ENCODE measurements around the gene CXCL5. TPM values are rescaled to one million over a fixed set of nuclear protein-coding genes. Genes with fewer than 3 reads are reported as not detected.

The CXCL5 gene
- total RNA-seq, 1 donor from 2014 or later: not detected

- no peak for TF ChIP-seq CTCF (IDR thresholded peaks at IDR 0.05)
- Histone ChIP-seq H3K27ac (no peak overlapping the region), H3K4me1 (peaks cover 0 to 3% of the 10 kb centered on the region in 2 donors), H3K27me3 (no peaks in the 10 kb centered on the region), H3K36me3 (no peaks in the 10 kb centered on the region), H3K4me3 (peak overlapping the region in 1 of 2 donors; percentile 83), H3K9me3 (no peaks in the 10 kb centered on the region)
- DNase-seq (ENCODE audit: low spot score in 2 of 2): no peak
- intact Hi-C loops (cut with DNase I): loop anchor here (5.0 kb wide), 3 partner anchors 60 to 375 kb away; partner anchors contain the start of gene CXCL2
Measured at GRCh38 chr4:74037076-74037955, 38.8 kb upstream of the CXCL5 start.

GRCh38 chr4:74033739-74034138 is 35.3 kb upstream of the CXCL5 start:
- DNase-seq (ENCODE audit: low spot score in 2 of 2): no peak
- intact Hi-C loops (cut with DNase I): no loop called here
- no peaks in the 10 kb centered on the region for H3K9me3 ChIP-seq
- no peaks in the 10 kb centered on the region for H3K36me3 ChIP-seq
- peaks cover 0 to 3% of the 10 kb centered on the region in 2 donors for H3K4me1 ChIP-seq
- H3K27ac ChIP-seq: no peak overlapping the region
- H3K4me3 ChIP-seq: no peak overlapping the region
- H3K27me3 ChIP-seq: no peaks in the 10 kb centered on the region
- no peak for TF ChIP-seq CTCF (IDR thresholded peaks at IDR 0.05)

- no peak for TF ChIP-seq CTCF (IDR thresholded peaks at IDR 0.05)
- no peaks in the 10 kb centered on the region for H3K4me1 ChIP-seq
Measured at GRCh38 chr4:74032064-74032463, 33.6 kb upstream of the CXCL5 start.

GRCh38 chr4:74031576-74031975 is 33.1 kb upstream of the CXCL5 start:
- H3K9me3 ChIP-seq: no peaks in the 10 kb centered on the region
- H3K36me3 ChIP-seq: no peaks in the 10 kb centered on the region
- H3K27ac ChIP-seq: no peak overlapping the region
- no peak overlapping the region for H3K4me3 ChIP-seq
- no peaks in the 10 kb centered on the region for H3K27me3 ChIP-seq
- DNase-seq (ENCODE audit: low spot score in 2 of 2): no peak
- TF ChIP-seq CTCF (IDR thresholded peaks at IDR 0.05): no peak
- intact Hi-C loops (cut with DNase I): no loop called here
- H3K4me1 ChIP-seq: no peaks in the 10 kb centered on the region

More at GRCh38 chr4:74032064-74032463, 33.6 kb upstream of the CXCL5 start:
- Histone ChIP-seq H3K27ac (no peak overlapping the region), H3K9me3 (no peaks in the 10 kb centered on the region), H3K36me3 (no peaks in the 10 kb centered on the region), H3K4me3 (no peak overlapping the region), H3K27me3 (no peaks in the 10 kb centered on the region)
- intact Hi-C loops (cut with DNase I): no loop called here
- DNase-seq (ENCODE audit: low spot score in 2 of 2): no peak

- TF ChIP-seq CTCF (IDR thresholded peaks at IDR 0.05): no peak
- Histone ChIP-seq H3K4me3 (no peak overlapping the region), H3K4me1 (no peaks in the 10 kb centered on the region), H3K36me3 (no peaks in the 10 kb centered on the region), H3K9me3 (no peaks in the 10 kb centered on the region), H3K27ac (no peak overlapping the region), H3K27me3 (no peaks in the 10 kb centered on the region)
- intact Hi-C loops (cut with DNase I): no loop called here
- DNase-seq (ENCODE audit: low spot score in 2 of 2): no peak
Measured at GRCh38 chr4:74030285-74030684, 31.8 kb upstream of the CXCL5 start.

Measured in ascending aorta (tissue), 2 donors.